CD14-positive monocyte (primary cell): ENCODE data around the gene TYROBP. TPM values are rescaled to one million over a fixed set of nuclear protein-coding genes. Genes with fewer than 3 reads are reported as not detected.

ENCODE experiments used
- DNase-seq, 3 donors: peaks; one replicate each; pipeline ENCODE4 v3.0.0-alpha.2; 2011 to 2022
- H2AFZ ChIP-seq: 2 replicates; pipeline ENCODE4 v1.6.0; 2012; ENCODE audit warnings: mild to moderate bottlenecking, low read depth, low read length, inconsistent platforms; ENCODE audit not compliant: insufficient read depth, poor library complexity, severe bottlenecking
- H3K27ac ChIP-seq, 2 donors: 1 replicate in 1 of 2; 2 replicates in 1 of 2; pipeline ENCODE4 v1.5.1; 2012 to 2013; ENCODE audit warnings: low read length in 2 of 2, control low read depth in 1 of 2, inconsistent platforms in 1 of 2, low read depth in 1 of 2, mild to moderate bottlenecking in 1 of 2
- H3K27me3 ChIP-seq, 2 donors: one replicate each; pipeline versions ENCODE4 v1.6.0 to v1.6.1; 2011 to 2013; ENCODE audit warnings: low read length in 2 of 2; ENCODE audit not compliant: control insufficient read depth in 2 of 2, insufficient read depth in 2 of 2
- H3K36me3 ChIP-seq, 2 donors: replicated peaks in 1 of 2; 1 replicate in 1 of 2; 2 replicates in 1 of 2; pipeline versions ENCODE4 v1.5.1 to v1.6.1; 2012 to 2013; ENCODE audit warnings: low read length in 2 of 2, control low read depth in 1 of 2, inconsistent platforms in 1 of 2, mild to moderate bottlenecking in 1 of 2; ENCODE audit not compliant: insufficient read depth in 2 of 2, control insufficient read depth in 1 of 2
- H3K4me1 ChIP-seq, 2 donors: 1 replicate in 1 of 2; 2 replicates in 1 of 2; pipeline versions ENCODE4 v1.5.1 to v1.6.1; 2012 to 2013; ENCODE audit warnings: low read length in 2 of 2, control low read depth in 1 of 2, inconsistent platforms in 1 of 2, mild to moderate bottlenecking in 1 of 2, moderate library complexity in 1 of 2; ENCODE audit not compliant: insufficient read depth in 2 of 2, control insufficient read depth in 1 of 2
- H3K4me2 ChIP-seq: replicated peaks from 2 replicates; pipeline ENCODE3; 2012; ENCODE audit warnings: low read length, moderate library complexity, mild to moderate bottlenecking; ENCODE audit not compliant: poor library complexity, severe bottlenecking; ENCODE audit errors: extremely low read depth
- H3K4me3 ChIP-seq, 3 experiments: fragments of 200-600 bp in 1 of 3; sonication (generic) in 1 of 3; replicated peaks in 1 of 3; 1 replicate in 2 of 3; 2 replicates in 1 of 3; pipeline ENCODE4 v1.5.1; 2011 to 2013; ENCODE audit warnings: low read length in 3 of 3, mild to moderate bottlenecking in 3 of 3, control low read depth in 2 of 3, low read depth in 2 of 3, inconsistent platforms in 1 of 3, moderate library complexity in 1 of 3
- H3K79me2 ChIP-seq: 2 replicates; pipeline ENCODE4 v1.6.0; 2012; ENCODE audit warnings: mild to moderate bottlenecking, control low read depth, inconsistent platforms, low read length, moderate library complexity; ENCODE audit not compliant: insufficient read depth
- H3K9ac ChIP-seq: 2 replicates; pipeline ENCODE4 v1.6.0; 2017; ENCODE audit warnings: low read length, mild to moderate bottlenecking; ENCODE audit not compliant: insufficient read depth, poor library complexity, severe bottlenecking
- H3K9me3 ChIP-seq, 2 donors: replicated peaks in 1 of 2; 1 replicate in 1 of 2; 2 replicates in 1 of 2; pipeline versions ENCODE4 v1.5.1 to v1.6.1; 2012 to 2013; ENCODE audit warnings: low read length in 2 of 2, control low read depth in 1 of 2; ENCODE audit not compliant: control insufficient read depth in 1 of 2, insufficient read depth in 1 of 2
- H4K20me1 ChIP-seq: 2 replicates; pipeline ENCODE4 v1.6.0; 2012; ENCODE audit warnings: mild to moderate bottlenecking, low read length, control low read depth, moderate library complexity; ENCODE audit not compliant: insufficient read depth
- H3K27ac Mint-ChIP-seq, 7 donors: one replicate each; pipeline ENCODE4 v1.8.0; 2020; ENCODE audit warnings: mild to moderate bottlenecking in 7 of 7, mixed read lengths in 7 of 7, moderate library complexity in 6 of 7, inconsistent platforms in 2 of 7
- H3K27me3 Mint-ChIP-seq, 3 donors: one replicate each; pipeline ENCODE4 v1.8.0; 2021 to 2022; ENCODE audit warnings: low read depth in 3 of 3, mild to moderate bottlenecking in 3 of 3, mixed read lengths in 3 of 3, moderate library complexity in 3 of 3, inconsistent platforms in 1 of 3
- H3K36me3 Mint-ChIP-seq, 2 donors: one replicate each; pipeline ENCODE4 v1.8.0; 2020; ENCODE audit warnings: mixed read lengths in 2 of 2, inconsistent platforms in 1 of 2, mild to moderate bottlenecking in 1 of 2
- H3K4me1 Mint-ChIP-seq: one replicate; pipeline ENCODE4 v1.8.0; 2020; ENCODE audit warnings: mild to moderate bottlenecking, mixed read lengths
- H3K4me3 Mint-ChIP-seq, 2 donors: one replicate each; pipeline ENCODE4 v1.8.0; 2020; ENCODE audit warnings: mild to moderate bottlenecking in 2 of 2, mixed read lengths in 2 of 2, moderate library complexity in 1 of 2
- H3K9me3 Mint-ChIP-seq, 7 donors: one replicate each; pipeline ENCODE4 v1.8.0; 2020 to 2022; ENCODE audit warnings: mixed read lengths in 7 of 7, mild to moderate bottlenecking in 6 of 7, moderate library complexity in 6 of 7, inconsistent platforms in 2 of 7
- CTCF ChIP-seq: fragments of 200-600 bp; IDR thresholded peaks from one replicate; pipeline ENCODE4 v1.8.0; 2022; ENCODE audit warnings: antibody characterized with exemption, mild to moderate bottlenecking
- WGBS: methylation state at CpG from one replicate; pipeline ENCODE4 v1.1.5; 2013; ENCODE audit warnings: missing lambda C conversion rate; ENCODE audit not compliant: insufficient coverage; 5-methylcytosine and 5-hydroxymethylcytosine counted together
- intact Hi-C, 2 donors: fragments of 100-400 bp; cut with micrococcal nuclease; formaldehyde crosslinking; loops; one replicate each; pipeline versions ENCODE4 v1.15.0 to v1.15.1; 2023
- polyA plus RNA-seq, 3 donors: library from polyadenylated mRNA; depleted of rRNA in 1 of 3; unstranded in 2 of 3; stranded (reverse) in 1 of 3; fragments of 300-500 nt in 2 of 3; fragments of >200 nt in 1 of 3; fragmentation: Illumina TruSeq in 2 of 3; gene quantifications; 1 replicate in 2 of 3; 2 replicates in 1 of 3; pipeline ENCODE4 v1.2.3, GENCODE V29; 2012 to 2021

Gene TYROBP
- polyA plus RNA-seq, 3 donors: 3,224 to 6,141 (median 5,182) TPM

GRCh38 chr19:35919306-35919705, 11.2 kb upstream of the TYROBP start:
- WGBS: 98% methylated on average over 7 of the region's 11 CpGs
- H3K4me1 ChIP-seq: peaks cover 16 to 22% of the 10 kb centered on the region in 2 donors
- H3K9ac ChIP-seq: no peak overlapping the region
- intact Hi-C loops: no loop called here
- H3K27me3 ChIP-seq: no peaks in the 10 kb centered on the region
- no peak overlapping the region for H3K27ac ChIP-seq
- no peak for DNase-seq
- H3K4me3 ChIP-seq: no peak overlapping the region
- no peaks in the 10 kb centered on the region for H3K79me2 ChIP-seq
- H3K9me3 ChIP-seq: no peaks in the 10 kb centered on the region
- H3K27me3 Mint-ChIP-seq: peaks cover 0 to 7% (median 0%) of the 10 kb centered on the region in 3 donors
- H3K36me3 ChIP-seq: no peaks in the 10 kb centered on the region
- H3K36me3 Mint-ChIP-seq: no peaks in the 10 kb centered on the region
- TF ChIP-seq CTCF: no peak
- H3K4me1 Mint-ChIP-seq: peaks cover 23% of the 10 kb centered on the region
- no peak overlapping the region for H2AFZ ChIP-seq
- H3K4me3 Mint-ChIP-seq: no peak overlapping the region
- no peak overlapping the region for H3K27ac Mint-ChIP-seq
- H3K4me2 ChIP-seq: no peak overlapping the region
- H4K20me1 ChIP-seq: no peaks in the 10 kb centered on the region
- peaks cover 0 to 2% (median 0%) of the 10 kb centered on the region in 7 donors for H3K9me3 Mint-ChIP-seq

GRCh38 chr19:35915443-35915842, 7.3 kb upstream of the TYROBP start:
- peak overlapping the region in 1 of 2 donors; percentile 68 for H3K4me3 Mint-ChIP-seq
- no peaks in the 10 kb centered on the region for H4K20me1 ChIP-seq
- H3K79me2 ChIP-seq: no peaks in the 10 kb centered on the region
- H3K27me3 Mint-ChIP-seq: peaks cover 0 to 5% (median 0%) of the 10 kb centered on the region in 3 donors
- peak overlapping the region in 1 of 3 experiments; percentile 32 for H3K4me3 ChIP-seq
- no peaks in the 10 kb centered on the region for H3K36me3 Mint-ChIP-seq
- no peaks in the 10 kb centered on the region for H3K36me3 ChIP-seq
- H2AFZ ChIP-seq: peak overlapping the region; percentile 54
- H3K27me3 ChIP-seq: no peaks in the 10 kb centered on the region
- intact Hi-C loops: no loop called here
- no peaks in the 10 kb centered on the region for H3K9me3 ChIP-seq
- peak overlapping the region; percentile 92 to 98 (median 95) for H3K27ac Mint-ChIP-seq
- peaks cover 51 to 60% of the 10 kb centered on the region in 2 donors for H3K4me1 ChIP-seq
- peaks cover 47% of the 10 kb centered on the region for H3K4me1 Mint-ChIP-seq
- peak overlapping the region; percentile 54 to 86 for H3K27ac ChIP-seq
- peaks cover 0 to 2% (median 0%) of the 10 kb centered on the region in 7 donors for H3K9me3 Mint-ChIP-seq
- H3K9ac ChIP-seq: no peak overlapping the region
- H3K4me2 ChIP-seq: peak overlapping the region; percentile 33
- TF ChIP-seq CTCF: no peak
- peak; percentile 27 to 53 (median 40) for DNase-seq
- no CpG with 5 or more reads among the region's 3 CpGs for WGBS
